HEK293 (cell line): ENCODE data around the gene TATDN2.

Source experiments
- CTCF ChIA-PET: fragments of 350-600 bp; formaldehyde crosslinking; extraction: SDS; loops from one replicate; lab custom pipeline; 2021; ENCODE audit warnings: antibody characterized with exemption; lab: Yijun Ruan, JAX
- POLR2A ChIA-PET: fragments of 300-600 bp; formaldehyde crosslinking; extraction: SDS; loops from one replicate; lab custom pipeline; 2020; ENCODE audit warnings: antibody characterized with exemption, inconsistent platforms; lab: Yijun Ruan, JAX
- H3K27ac ChIP-seq: fragments of 200-500 bp; sonication (Bioruptor generic); 2 replicates; pipeline ENCODE4 v1.5.1; 2014; ENCODE audit warnings: low read depth, low read length, control low read depth, inconsistent platforms; ENCODE audit errors: extremely low read depth
- H3K36me3 ChIP-seq, 2 experiments: fragments of 200-500 bp in 1 of 2; sonication (Bioruptor generic) in 1 of 2; 1 replicate in 1 of 2; 2 replicates in 1 of 2; pipeline ENCODE4 v1.5.1; 2014 to 2017; ENCODE audit warnings: inconsistent platforms in 2 of 2, low read length in 2 of 2; ENCODE audit not compliant: control insufficient read depth in 2 of 2, insufficient read depth in 1 of 2
- H3K4me1 ChIP-seq: fragments of 200-500 bp; sonication (Bioruptor generic); 2 replicates; pipeline ENCODE4 v1.5.1; 2014; ENCODE audit warnings: mild to moderate bottlenecking, low read length, inconsistent platforms; ENCODE audit not compliant: control insufficient read depth, insufficient read depth
- H3K4me3 ChIP-seq: 2 replicates; pipeline ENCODE4 v1.5.1; 2011; ENCODE audit warnings: low read depth, mild to moderate bottlenecking, control low read depth, low read length, moderate library complexity
- H3K9me3 ChIP-seq: fragments of 200-500 bp; sonication (Bioruptor generic); 2 replicates; pipeline ENCODE4 v1.5.1; 2014; ENCODE audit warnings: low read depth, low read length, inconsistent platforms; ENCODE audit not compliant: control insufficient read depth, insufficient read depth
- BCL6B ChIP-seq: fragments of 450-650 bp; formaldehyde crosslinking; IDR thresholded peaks from 2 replicates; pipeline ENCODE4 v1.5.1; 2017; ENCODE audit warnings: missing biosample characterization, missing genetic modification characterization
- ELK4 ChIP-seq: IDR thresholded peaks from 2 replicates; pipeline ENCODE4 v1.6.1; 2011; ENCODE audit warnings: mild to moderate bottlenecking, low read depth, low read length, borderline replicate concordance
- GLI2 ChIP-seq: fragments of 450-650 bp; formaldehyde crosslinking; IDR thresholded peaks from 2 replicates; pipeline ENCODE4; 2017; ENCODE audit warnings: missing biosample characterization, missing genetic modification characterization, low read depth, borderline replicate concordance
- RBAK ChIP-seq: fragments of 450-650 bp; formaldehyde crosslinking; IDR thresholded peaks from 2 replicates; pipeline ENCODE4 v1.5.1; 2016; ENCODE audit warnings: missing biosample characterization, missing genetic modification characterization
- SP2 ChIP-seq: fragments of 450-650 bp; formaldehyde crosslinking; IDR thresholded peaks from 2 replicates; pipeline ENCODE4 v1.5.1; 2016; ENCODE audit warnings: missing biosample characterization, missing genetic modification characterization
- ZBTB44 ChIP-seq: fragments of 450-650 bp; IDR thresholded peaks from 2 replicates; pipeline ENCODE4 v1.5.1; 2018; ENCODE audit warnings: missing biosample characterization, mild to moderate bottlenecking, missing genetic modification characterization
- ZNF18 ChIP-seq: fragments of 450-650 bp; formaldehyde crosslinking; IDR thresholded peaks from 2 replicates; pipeline ENCODE4 v1.5.1; 2016; ENCODE audit warnings: missing biosample characterization, missing genetic modification characterization
- ZNF324 ChIP-seq: fragments of 450-650 bp; formaldehyde crosslinking; IDR thresholded peaks from 2 replicates; pipeline ENCODE4 v1.5.1; 2016; ENCODE audit warnings: missing biosample characterization, missing genetic modification characterization
- ZNF37A ChIP-seq: fragments of 450-650 bp; IDR thresholded peaks from 2 replicates; pipeline ENCODE4 v1.5.1; 2018; ENCODE audit warnings: missing biosample characterization, missing genetic modification characterization
- ZNF398 ChIP-seq: fragments of 450-650 bp; formaldehyde crosslinking; IDR thresholded peaks from 2 replicates; pipeline ENCODE4 v1.5.1; 2017; ENCODE audit warnings: missing biosample characterization, missing genetic modification characterization
- ZNF426 ChIP-seq: fragments of 450-650 bp; formaldehyde crosslinking; IDR thresholded peaks from 2 replicates; pipeline ENCODE4 v1.5.1; 2017; ENCODE audit warnings: missing biosample characterization, missing genetic modification characterization, mild to moderate bottlenecking, inconsistent platforms, moderate library complexity
- ZNF488 ChIP-seq: fragments of 450-650 bp; formaldehyde crosslinking; IDR thresholded peaks from 2 replicates; pipeline ENCODE4 v1.5.1; 2016; ENCODE audit warnings: missing biosample characterization, missing genetic modification characterization
- ZNF514 ChIP-seq: fragments of 450-650 bp; formaldehyde crosslinking; IDR thresholded peaks from 2 replicates; pipeline ENCODE4 v1.5.1; 2016; ENCODE audit warnings: missing biosample characterization, missing genetic modification characterization
- ZNF621 ChIP-seq: fragments of 450-650 bp; formaldehyde crosslinking; IDR thresholded peaks from 2 replicates; pipeline ENCODE4 v1.5.1; 2017; ENCODE audit warnings: missing biosample characterization, missing genetic modification characterization
- ZNF639 ChIP-seq: fragments of 450-650 bp; formaldehyde crosslinking; IDR thresholded peaks from 2 replicates; pipeline ENCODE4 v1.5.1; 2016; ENCODE audit warnings: missing biosample characterization, missing genetic modification characterization
- ZNF658 ChIP-seq: fragments of 450-650 bp; formaldehyde crosslinking; IDR thresholded peaks from 2 replicates; pipeline ENCODE4; 2016; ENCODE audit warnings: missing biosample characterization, missing genetic modification characterization
- ZNF660 ChIP-seq: fragments of 450-650 bp; IDR thresholded peaks from 2 replicates; pipeline ENCODE4 v1.5.1; 2018; ENCODE audit warnings: missing biosample characterization, mild to moderate bottlenecking, missing genetic modification characterization
- ZNF677 ChIP-seq: fragments of 450-650 bp; IDR thresholded peaks from 2 replicates; pipeline ENCODE4 v1.5.0; 2018; ENCODE audit warnings: missing biosample characterization, mild to moderate bottlenecking, missing genetic modification characterization, moderate library complexity
- ZXDB ChIP-seq: fragments of 450-650 bp; formaldehyde crosslinking; IDR thresholded peaks from 2 replicates; pipeline ENCODE4 v1.5.1; 2016; ENCODE audit warnings: missing biosample characterization, missing genetic modification characterization

Gene TATDN2

GRCh38 chr3:10315771-10316344, 67.6 kb downstream of the TATDN2 start:
- no peaks in the 10 kb centered on the region for H3K9me3 ChIP-seq
- TF ChIP-seq ZNF677 (tag by site-specific recombination) = no peak
- no peak for TF ChIP-seq SP2 (tag by site-specific recombination)
- TF ChIP-seq ZNF426 (tag by site-specific recombination) = no peak
- no peak for TF ChIP-seq ZNF488
- no peak for TF ChIP-seq ELK4
- TF ChIP-seq ZNF639 (tag by site-specific recombination) = no peak
- TF ChIP-seq ZNF514 (tag by site-specific recombination) = no peak
- TF ChIP-seq RBAK (tag by site-specific recombination) = no peak
- no peak for TF ChIP-seq ZNF660
- TF ChIP-seq ZBTB44 (tag by site-specific recombination) = no peak
- no peak for TF ChIP-seq ZXDB
- TF ChIP-seq ZNF621 (tag by site-specific recombination) = no peak
- no peak for TF ChIP-seq ZNF324 (tag by site-specific recombination)
- TF ChIP-seq ZNF37A (tag by site-specific recombination) = no peak
- POLR2A ChIA-PET = no interaction called here
- H3K4me1 ChIP-seq = no peaks in the 10 kb centered on the region
- no peak overlapping the region for H3K4me3 ChIP-seq
- peaks cover 21 to 86% of the 10 kb centered on the region in 2 experiments for H3K36me3 ChIP-seq
- CTCF ChIA-PET = interaction anchor here (0.5 kb wide), 1 partner anchor 368 kb away, joined by 4 read pairs; no protein-coding TSS in a partner anchor
- H3K27ac ChIP-seq = no peak overlapping the region

GRCh38 chr3:10317311-10317960, 69.2 kb downstream of the TATDN2 start:
- no peak overlapping the region for H3K4me3 ChIP-seq
- ChIA-PET CTCF (interaction anchor here (0.6 to 0.7 kb wide), 2 partner anchors 26 to 203 kb away, joined by 3 read pairs; no protein-coding TSS in a partner anchor), POLR2A (no interaction called here)
- H3K27ac ChIP-seq = no peak overlapping the region
- no peaks in the 10 kb centered on the region for H3K4me1 ChIP-seq
- peaks cover 21 to 70% of the 10 kb centered on the region in 2 experiments for H3K36me3 ChIP-seq
- no peaks in the 10 kb centered on the region for H3K9me3 ChIP-seq
- TF ChIP-seq ELK4 (no peak), ZNF18 (tag by site-specific recombination) (no peak), ZNF398 (no peak), ZNF658 (tag by site-specific recombination) (no peak), GLI2 (no peak), BCL6B (tag by site-specific recombination) (no peak), ZNF37A (tag by site-specific recombination) (no peak)
